Prostate gland (tissue), 2 donors: ENCODE measurements around the gene CNST.

Experiments
- CTCF ChIP-seq, 4 experiments: fragments of 200-600 bp in 2 of 4; fragments of 450-650 bp in 2 of 4; sonication (generic) in 2 of 4; IDR thresholded peaks; 1 replicate in 3 of 4; 2 replicates in 1 of 4; pipeline ENCODE4 v1.5.1; 2016 to 2019; ENCODE audit warnings: antibody characterized with exemption in 4 of 4, mild to moderate bottlenecking in 2 of 4, moderate library complexity in 2 of 4
- POLR2A ChIP-seq: fragments of 450-650 bp; IDR thresholded peaks from one replicate; pipeline ENCODE4 v1.6.1; 2016; ENCODE audit warnings: antibody characterized with exemption, mild to moderate bottlenecking
- POLR2AphosphoS5 ChIP-seq: sonication (generic); formaldehyde crosslinking; IDR thresholded peaks from one replicate; pipeline ENCODE4 v1.6.1; 2017; ENCODE audit warnings: antibody characterized with exemption

DNA sequence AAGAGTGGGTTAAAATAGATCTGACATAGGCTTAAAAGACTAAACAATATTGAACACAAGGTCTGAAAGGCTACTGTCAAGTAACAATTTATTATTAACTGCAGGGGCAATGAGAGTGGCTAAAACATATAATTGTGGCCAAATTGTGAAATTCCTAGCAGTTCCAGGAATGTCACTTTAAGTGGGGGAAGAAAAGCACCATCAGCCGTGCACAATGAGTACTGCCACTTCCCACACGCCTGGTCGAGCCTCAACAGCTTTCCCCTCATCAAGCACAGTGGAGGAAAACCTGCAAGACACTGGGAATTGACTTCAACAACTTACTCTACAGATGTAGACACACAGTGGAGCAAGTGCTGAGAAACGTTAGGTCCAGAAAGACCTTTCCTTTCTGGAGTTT is 16.6 kb upstream of the CNST start:
- TF ChIP-seq CTCF (IDR thresholded peaks at IDR 0.05): no peak
- TF ChIP-seq POLR2AphosphoS5: no peak
- no peak for TF ChIP-seq POLR2A
